Stimulated activated memory B cell treated with anti-CD40 and anti-IgM and Interleukin-4, amounts not matched to agents 10 μg/mL and 1 μg/mL and 100 μg/mL, for 72 hours (primary cell): ENCODE results near the gene TMEM63B.
"Not testable (repeated sequence)": the region's sequence is repeated elsewhere in the genome, so short reads cannot be mapped to it uniquely, and the experiment has no call there.

Experiments used
- ATAC-seq: fragments of 150-1000 bp; cut with Tn5 transposase; 2 replicates; pipeline ENCODE4 v1.10.0; 2021
- H3K27ac Mint-ChIP-seq: one replicate; pipeline ENCODE4 v1.8.0; 2022; ENCODE audit warnings: mild to moderate bottlenecking, mixed read lengths
- H3K27me3 Mint-ChIP-seq: one replicate; pipeline ENCODE4 v1.8.0; 2022; ENCODE audit warnings: mixed read lengths
- H3K36me3 Mint-ChIP-seq: one replicate; pipeline ENCODE4 v1.8.0; 2022; ENCODE audit warnings: mixed read lengths
- H3K4me1 Mint-ChIP-seq: one replicate; pipeline ENCODE4 v1.8.0; 2022; ENCODE audit warnings: mixed read lengths
- H3K4me3 Mint-ChIP-seq: one replicate; pipeline ENCODE4 v1.8.0; 2022; ENCODE audit warnings: mild to moderate bottlenecking, moderate library complexity, mixed read lengths
- H3K9me3 Mint-ChIP-seq: one replicate; pipeline ENCODE4 v1.8.0; 2022; ENCODE audit warnings: mixed read lengths

TMEM63B gene

GRCh38 chr6:44091356-44091755 lies 36.0 kb upstream of the TMEM63B start:
- not testable (repeated sequence) for H3K27me3 Mint-ChIP-seq, H3K4me3 Mint-ChIP-seq, ATAC-seq, H3K9me3 Mint-ChIP-seq, H3K4me1 Mint-ChIP-seq, H3K27ac Mint-ChIP-seq, H3K36me3 Mint-ChIP-seq

GRCh38 chr6:44091981-44092884 lies 35.1 kb upstream of the TMEM63B start:
- Mint-ChIP-seq H3K27me3 (no peaks in the 10 kb centered on the region), H3K4me1 (no peaks in the 10 kb centered on the region), H3K9me3 (no peaks in the 10 kb centered on the region), H3K27ac (no peak overlapping the region), H3K4me3 (no peak overlapping the region), H3K36me3 (peaks cover 10% of the 10 kb centered on the region)
- ATAC-seq: no peak

GRCh38 chr6:44093066-44093465 lies 34.3 kb upstream of the TMEM63B start:
- ATAC-seq: no peak
- H3K4me1 Mint-ChIP-seq: no peaks in the 10 kb centered on the region
- H3K36me3 Mint-ChIP-seq: peaks cover 10% of the 10 kb centered on the region

GRCh38 chr6:44093750-44094402 lies 33.5 kb upstream of the TMEM63B start:
- H3K27me3 Mint-ChIP-seq: no peaks in the 10 kb centered on the region
- peaks cover 10% of the 10 kb centered on the region for H3K36me3 Mint-ChIP-seq
- no peak for ATAC-seq
- no peak overlapping the region for H3K27ac Mint-ChIP-seq
- H3K4me3 Mint-ChIP-seq: no peak overlapping the region
- H3K4me1 Mint-ChIP-seq: no peaks in the 10 kb centered on the region
- no peaks in the 10 kb centered on the region for H3K9me3 Mint-ChIP-seq

More at GRCh38 chr6:44093066-44093465, 34.3 kb upstream of the TMEM63B start:
- H3K27ac Mint-ChIP-seq: no peak overlapping the region
- no peaks in the 10 kb centered on the region for H3K9me3 Mint-ChIP-seq
- no peaks in the 10 kb centered on the region for H3K27me3 Mint-ChIP-seq
- H3K4me3 Mint-ChIP-seq: no peak overlapping the region

GRCh38 chr6:44094403-44095242 lies 32.7 kb upstream of the TMEM63B start:
- Mint-ChIP-seq H3K27ac (no peak overlapping the region), H3K27me3 (no peaks in the 10 kb centered on the region), H3K4me3 (no peak overlapping the region), H3K36me3 (peaks cover 10% of the 10 kb centered on the region), H3K4me1 (no peaks in the 10 kb centered on the region), H3K9me3 (no peaks in the 10 kb centered on the region)
- ATAC-seq: no peak

GRCh38 chr6:44095243-44095623 lies 32.1 kb upstream of the TMEM63B start:
- H3K9me3 Mint-ChIP-seq, H3K4me3 Mint-ChIP-seq, H3K27me3 Mint-ChIP-seq, H3K27ac Mint-ChIP-seq, H3K4me1 Mint-ChIP-seq, ATAC-seq: not testable (repeated sequence)
- H3K36me3 Mint-ChIP-seq: peaks cover 13% of the 10 kb centered on the region

GRCh38 chr6:44096612-44097011 lies 30.7 kb upstream of the TMEM63B start:
- Mint-ChIP-seq H3K9me3 (no peaks in the 10 kb centered on the region), H3K27ac (no peak overlapping the region), H3K4me3 (no peak overlapping the region), H3K27me3 (no peaks in the 10 kb centered on the region), H3K36me3 (peaks cover 19% of the 10 kb centered on the region), H3K4me1 (no peaks in the 10 kb centered on the region)
- ATAC-seq: peak; percentile 87

- no peaks in the 10 kb centered on the region for H3K9me3 Mint-ChIP-seq
- H3K27ac Mint-ChIP-seq: no peak overlapping the region
- peaks cover 22% of the 10 kb centered on the region for H3K36me3 Mint-ChIP-seq
- ATAC-seq: no peak
- H3K4me3 Mint-ChIP-seq: no peak overlapping the region
- peaks cover 11% of the 10 kb centered on the region for H3K4me1 Mint-ChIP-seq
- H3K27me3 Mint-ChIP-seq: no peaks in the 10 kb centered on the region
Measured at GRCh38 chr6:44097782-44098317, 29.5 kb upstream of the TMEM63B start.

GRCh38 chr6:44099192-44099591 lies 28.2 kb upstream of the TMEM63B start:
- no peak for ATAC-seq
- peaks cover 30% of the 10 kb centered on the region for H3K36me3 Mint-ChIP-seq
- no peak overlapping the region for H3K4me3 Mint-ChIP-seq
- H3K27me3 Mint-ChIP-seq: no peaks in the 10 kb centered on the region
- peaks cover 11% of the 10 kb centered on the region for H3K4me1 Mint-ChIP-seq
- H3K27ac Mint-ChIP-seq: no peak overlapping the region
- H3K9me3 Mint-ChIP-seq: no peaks in the 10 kb centered on the region

- peaks cover 29% of the 10 kb centered on the region for H3K36me3 Mint-ChIP-seq
- peaks cover 11% of the 10 kb centered on the region for H3K4me1 Mint-ChIP-seq
- ATAC-seq: peak; percentile 37
- H3K9me3 Mint-ChIP-seq: no peaks in the 10 kb centered on the region
- no peak overlapping the region for H3K4me3 Mint-ChIP-seq
- no peaks in the 10 kb centered on the region for H3K27me3 Mint-ChIP-seq
- H3K27ac Mint-ChIP-seq: no peak overlapping the region
Measured at GRCh38 chr6:44100088-44100550, 27.2 kb upstream of the TMEM63B start.

GRCh38 chr6:44101832-44102231 lies 25.5 kb upstream of the TMEM63B start:
- Mint-ChIP-seq H3K27me3 (no peaks in the 10 kb centered on the region), H3K4me3 (no peak overlapping the region), H3K4me1 (peaks cover 11% of the 10 kb centered on the region), H3K9me3 (no peaks in the 10 kb centered on the region), H3K36me3 (peaks cover 34% of the 10 kb centered on the region), H3K27ac (peak overlapping the region; percentile 9)
- ATAC-seq: no peak

GRCh38 chr6:44102527-44102926 lies 24.8 kb upstream of the TMEM63B start:
- peak overlapping the region; percentile 9 for H3K27ac Mint-ChIP-seq
- H3K36me3 Mint-ChIP-seq: peaks cover 34% of the 10 kb centered on the region
- no peaks in the 10 kb centered on the region for H3K27me3 Mint-ChIP-seq
- ATAC-seq: no peak
- H3K4me1 Mint-ChIP-seq: peaks cover 11% of the 10 kb centered on the region
- no peaks in the 10 kb centered on the region for H3K9me3 Mint-ChIP-seq
- no peak overlapping the region for H3K4me3 Mint-ChIP-seq

- Mint-ChIP-seq H3K36me3 (peaks cover 46% of the 10 kb centered on the region), H3K4me1 (peaks cover 11% of the 10 kb centered on the region), H3K4me3 (no peak overlapping the region), H3K27ac (no peak overlapping the region), H3K27me3 (no peaks in the 10 kb centered on the region), H3K9me3 (no peaks in the 10 kb centered on the region)
- no peak for ATAC-seq
Measured at GRCh38 chr6:44104481-44105021, 22.8 kb upstream of the TMEM63B start.

- ATAC-seq: no peak
- peaks cover 49% of the 10 kb centered on the region for H3K36me3 Mint-ChIP-seq
- no peaks in the 10 kb centered on the region for H3K9me3 Mint-ChIP-seq
- H3K4me1 Mint-ChIP-seq: peaks cover 15% of the 10 kb centered on the region
- H3K27me3 Mint-ChIP-seq: no peaks in the 10 kb centered on the region
- no peak overlapping the region for H3K27ac Mint-ChIP-seq
- H3K4me3 Mint-ChIP-seq: no peak overlapping the region
Measured at GRCh38 chr6:44105146-44105545, 22.2 kb upstream of the TMEM63B start.
